Left renal cortex interstitium (tissue), 4 donors: Measurements from ENCODE around the gene CTDP1. TPM values are rescaled to one million over a fixed set of nuclear protein-coding genes. Genes with fewer than 3 reads are reported as not detected.
"Not testable (repeated sequence)": the region's sequence is repeated elsewhere in the genome, so short reads cannot be mapped to it uniquely, and the experiment has no call there.

Source experiments
- DNase-seq, 4 donors: peaks; one replicate each; pipeline ENCODE4 v3.0.0-alpha.2; 2013; ENCODE audit warnings: low read depth in 4 of 4, low spot score in 2 of 4, missing footprints in 1 of 4
- polyA plus RNA-seq, 4 donors: library from polyadenylated mRNA; unstranded; fragments of 120-200 nt; gene quantifications; one replicate each; pipeline ENCODE4 v1.2.1, GENCODE V29; 2013; ENCODE audit not compliant: insufficient read length in 4 of 4

Gene CTDP1
- polyA plus RNA-seq, 4 donors: 11.1 to 18.0 (median 15.2) TPM

GRCh38 chr18:79680891-79681339 lies 1.3 kb downstream of the CTDP1 start:
- DNase-seq: no peak

- DNase-seq: no peak
These were observed 2.1 kb downstream of the CTDP1 start for GRCh38 chr18:79681484-79682387.

- DNase-seq: no peak
These were observed 2.9 kb downstream of the CTDP1 start for GRCh38 chr18:79682481-79682880.

- DNase-seq: no peak
These were observed 3.5 kb downstream of the CTDP1 start for GRCh38 chr18:79682894-79683625.

- no peak for DNase-seq
These were observed 4.2 kb downstream of the CTDP1 start for GRCh38 chr18:79683626-79684282.

- no peak for DNase-seq
These were observed 4.7 kb downstream of the CTDP1 start for GRCh38 chr18:79684283-79684631.

GRCh38 chr18:79684787-79685186 lies 5.2 kb downstream of the CTDP1 start:
- no peak for DNase-seq

GRCh38 chr18:79685281-79685680 lies 5.7 kb downstream of the CTDP1 start:
- no peak for DNase-seq

GRCh38 chr18:79685971-79686370 lies 6.4 kb downstream of the CTDP1 start:
- DNase-seq: no peak

GRCh38 chr18:79687806-79688205 lies 8.2 kb downstream of the CTDP1 start:
- no peak for DNase-seq

- DNase-seq: no peak
These were observed 10.5 kb downstream of the CTDP1 start for GRCh38 chr18:79690071-79690470.

- DNase-seq: no peak
These were observed 11.2 kb downstream of the CTDP1 start for GRCh38 chr18:79690586-79691482.

GRCh38 chr18:79692056-79692455 lies 12.5 kb downstream of the CTDP1 start:
- DNase-seq: no peak

GRCh38 chr18:79692886-79693285 lies 13.3 kb downstream of the CTDP1 start:
- DNase-seq: no peak

GRCh38 chr18:79693561-79694205 lies 14.1 kb downstream of the CTDP1 start:
- DNase-seq: no peak

- DNase-seq: not testable (repeated sequence)
These were observed 14.7 kb downstream of the CTDP1 start for GRCh38 chr18:79694206-79694894.

- no peak for DNase-seq
These were observed 15.3 kb downstream of the CTDP1 start for GRCh38 chr18:79694895-79695213.

- DNase-seq: no peak
These were observed 15.7 kb downstream of the CTDP1 start for GRCh38 chr18:79695269-79695668.
